OCI-LY7 (cell line): ENCODE results near the gene CEP97. TPM values are rescaled to one million over a fixed set of nuclear protein-coding genes. Genes with fewer than 3 reads are reported as not detected.
A peak's percentile ranks its signal among the peaks of the same experiment; 100 is the strongest.
"Not testable (repeated sequence)": the region's sequence is repeated elsewhere in the genome, so short reads cannot be mapped to it uniquely, and the experiment has no call there.

Source experiments
- BruUV-seq: library from RNA; stranded (reverse); fragments of 400-500 nt; replicated peaks from 2 replicates; lab custom pipeline; 2021; lab: Mats Ljungman, UMichigan
- CTCF ChIA-PET: fragments of 300-600 bp; sonication (Branson Sonifier 250); formaldehyde crosslinking; loops from one replicate; lab custom pipeline; 2022; ENCODE audit warnings: antibody characterized with exemption; ENCODE audit not compliant: unreplicated experiment; lab: Charles Lee
- POLR2A ChIA-PET: fragments of 300-600 bp; sonication (Branson Sonifier 250); formaldehyde crosslinking; loops from one replicate; lab custom pipeline; 2022; ENCODE audit warnings: antibody characterized with exemption; lab: Charles Lee
- DNase-seq: peaks from one replicate; pipeline ENCODE4 v3.0.0-alpha.2; 2015; ENCODE audit warnings: low spot score
- H2AFZ ChIP-seq: fragments of 200-600 bp; sonication (generic), shearing (Covaris generic); 2 replicates; pipeline ENCODE4 v1.6.1; 2014; ENCODE audit warnings: mild to moderate bottlenecking, antibody characterized with exemption, low read length, moderate library complexity
- H3K27ac ChIP-seq: fragments of 200-600 bp; sonication (generic); 2 replicates; pipeline ENCODE4 v1.5.1; 2014; ENCODE audit warnings: mixed run types, low read depth, mild to moderate bottlenecking, moderate library complexity, low read length, inconsistent platforms; ENCODE audit not compliant: poor library complexity, severe bottlenecking
- H3K36me3 ChIP-seq: fragments of 200-600 bp; sonication (generic); 2 replicates; pipeline ENCODE4 v1.6.1; 2014; ENCODE audit warnings: mild to moderate bottlenecking, antibody characterized with exemption, low read length, moderate library complexity, mixed read lengths; ENCODE audit not compliant: insufficient read depth
- H3K4me1 ChIP-seq: fragments of 200-600 bp; sonication (generic); 2 replicates; pipeline ENCODE4 v1.5.1; 2014; ENCODE audit warnings: mild to moderate bottlenecking, low read length; ENCODE audit not compliant: insufficient read depth, poor library complexity, severe bottlenecking
- H3K4me2 ChIP-seq: fragments of 200-600 bp; sonication (generic); 2 replicates; pipeline ENCODE4 v1.6.1; 2014; ENCODE audit warnings: mild to moderate bottlenecking, low read length
- H3K4me3 ChIP-seq: fragments of 200-600 bp; sonication (generic); 2 replicates; pipeline ENCODE4 v1.5.1; 2014; ENCODE audit warnings: mild to moderate bottlenecking, low read depth, low read length; ENCODE audit not compliant: poor library complexity, severe bottlenecking
- H3K79me2 ChIP-seq: fragments of 200-600 bp; sonication (generic); 2 replicates; pipeline ENCODE4 v1.6.1; 2016; ENCODE audit warnings: low read depth, mild to moderate bottlenecking, low read length, moderate library complexity, mixed read lengths; ENCODE audit not compliant: insufficient read depth
- H3K9me2 ChIP-seq: fragments of 200-600 bp; sonication (generic); 2 replicates; pipeline ENCODE4 v1.6.1; 2016; ENCODE audit warnings: mild to moderate bottlenecking, low read length, mixed read lengths; ENCODE audit not compliant: insufficient read depth
- H3K9me3 ChIP-seq: fragments of 200-600 bp; sonication (generic); 2 replicates; pipeline ENCODE4 v1.6.1; 2014; ENCODE audit warnings: mild to moderate bottlenecking, mixed run types, low read length, mixed read lengths
- H4K20me1 ChIP-seq: fragments of 200-600 bp; sonication (generic); 2 replicates; pipeline ENCODE4 v1.6.1; 2014; ENCODE audit warnings: mild to moderate bottlenecking, antibody characterized with exemption, low read length, moderate library complexity, mixed read lengths; ENCODE audit not compliant: insufficient read depth
- CTCF ChIP-seq: fragments of 200-600 bp; sonication (generic); conservative IDR thresholded peaks from 2 replicates; pipeline ENCODE4 v1.5.1; 2014; ENCODE audit warnings: mild to moderate bottlenecking, antibody characterized with exemption, low read length, moderate library complexity, mixed read lengths
- EZH2phosphoT487 ChIP-seq: fragments of 200-600 bp; sonication (generic); IDR thresholded peaks from 2 replicates; pipeline ENCODE4 v1.6.1; 2018; ENCODE audit warnings: low read depth, borderline replicate concordance, mild to moderate bottlenecking, mixed run types, antibody characterized with exemption, low read length, moderate library complexity, mixed read lengths
- intact Hi-C: fragments of 100-400 bp; cut with micrococcal nuclease; formaldehyde crosslinking; loops from one replicate; pipeline ENCODE4 v1.10.0; 2022; ENCODE audit not compliant: unreplicated experiment
- total RNA-seq, 2 experiments: library from RNA; depleted of rRNA in 1 of 2; stranded (reverse); fragments of >200 nt in 1 of 2; shearing (Covaris generic) in 1 of 2; gene quantifications; 2 replicates each; pipeline ENCODE4 v1.2.3, GENCODE V29; 2014 to 2022

Gene CEP97
- total RNA-seq, 2 experiments from 2014 or later: 27.3 to 43.5 TPM

GRCh38 chr3:101690972-101691371 lies 33.4 kb upstream of the CEP97 start:
- Histone ChIP-seq H3K9me3 (no peaks in the 10 kb centered on the region), H3K9me2 (no peaks in the 10 kb centered on the region), H3K4me1 (peaks cover 18% of the 10 kb centered on the region), H3K27ac (no peak overlapping the region), H2AFZ (no peak overlapping the region), H4K20me1 (peaks cover 1% of the 10 kb centered on the region; the same call in 1 of the 2 replicates), H3K36me3 (peaks cover 3% of the 10 kb centered on the region), H3K4me3 (no peak overlapping the region), H3K4me2 (no peak overlapping the region), H3K79me2 (peaks cover 12% of the 10 kb centered on the region)
- intact Hi-C loops: no loop called here
- TF ChIP-seq EZH2phosphoT487 (no peak), CTCF (peak; percentile 29; the same call in 1 of the 2 replicates)
- BruUV-seq: no TSS peak
- ChIA-PET CTCF (no interaction called here), POLR2A (interaction anchor here (0.6 to 1.2 kb wide), 6 partner anchors 33 to 539 kb away, joined by 3 to 4 read pairs (median 3); partner anchors contain the start of gene CEP97)
- peak; percentile 27 for DNase-seq

- H2AFZ ChIP-seq, H3K9me2 ChIP-seq, intact Hi-C loops, H3K4me3 ChIP-seq, DNase-seq, H3K9me3 ChIP-seq, H4K20me1 ChIP-seq, BruUV-seq, H3K36me3 ChIP-seq, H3K4me2 ChIP-seq, H3K79me2 ChIP-seq, H3K27ac ChIP-seq: not testable (repeated sequence)
- ChIA-PET CTCF (interaction anchor here (0.6 kb wide), 1 partner anchor 111 kb away, joined by 3 read pairs; no protein-coding TSS in a partner anchor), POLR2A (interaction anchor here (0.6 to 1.0 kb wide), 2 partner anchors 118 to 128 kb away, joined by 3 read pairs; no protein-coding TSS in a partner anchor)
- H3K4me1 ChIP-seq: peaks cover 24% of the 10 kb centered on the region
Observed at GRCh38 chr3:101691685-101692671, 32.4 kb upstream of the CEP97 start.

- POLR2A ChIA-PET: interaction anchor here (0.6 kb wide), 1 partner anchor 1431 kb away, joined by 4 read pairs; no protein-coding TSS in a partner anchor
- H3K36me3 ChIP-seq, H3K9me3 ChIP-seq, H3K79me2 ChIP-seq, H2AFZ ChIP-seq, H3K4me2 ChIP-seq, H3K27ac ChIP-seq, H4K20me1 ChIP-seq, intact Hi-C loops, CTCF ChIA-PET, BruUV-seq, H3K9me2 ChIP-seq, H3K4me3 ChIP-seq: not testable (repeated sequence)
- peak; percentile 68 for DNase-seq
- peaks cover 17% of the 10 kb centered on the region for H3K4me1 ChIP-seq
- peak; percentile 68 for TF ChIP-seq CTCF
Observed at GRCh38 chr3:101693540-101693939, 30.9 kb upstream of the CEP97 start.

GRCh38 chr3:101694836-101695235 lies 29.6 kb upstream of the CEP97 start:
- H4K20me1 ChIP-seq, H3K79me2 ChIP-seq, H3K4me2 ChIP-seq, H3K4me3 ChIP-seq, H3K9me2 ChIP-seq, CTCF ChIA-PET, H3K27ac ChIP-seq, BruUV-seq, H2AFZ ChIP-seq, H3K9me3 ChIP-seq, DNase-seq, H3K36me3 ChIP-seq: not testable (repeated sequence)
- intact Hi-C loops: loop anchor here (1.0 to 5.0 kb wide), 2 partner anchors 108 to 302 kb away; no protein-coding TSS in a partner anchor
- peaks cover 17% of the 10 kb centered on the region for H3K4me1 ChIP-seq
- POLR2A ChIA-PET: interaction anchor here (1.2 kb wide), 1 partner anchor 9 kb away, joined by 3 read pairs; the partner anchor contains the start of gene RPL24
